ES-I3 (cell line): ENCODE measurements around the gene SHQ1.

Experiments used
- H3K36me3 ChIP-seq: 2 replicates; pipeline ENCODE4 v1.6.1; 2013; ENCODE audit warnings: mild to moderate bottlenecking, low read length, control low read depth, moderate library complexity; ENCODE audit not compliant: insufficient read depth
- H3K4me1 ChIP-seq: 2 replicates; pipeline ENCODE4 v1.6.1; 2013; ENCODE audit warnings: mild to moderate bottlenecking, control low read depth, low read length; ENCODE audit not compliant: insufficient read depth
- H3K9ac ChIP-seq: 2 replicates; pipeline ENCODE4 v1.6.1; 2013; ENCODE audit warnings: low read depth, mild to moderate bottlenecking, low read length, moderate library complexity
- H3K9me3 ChIP-seq: 2 replicates; pipeline ENCODE4 v1.6.1; 2013; ENCODE audit warnings: mild to moderate bottlenecking, low read length, moderate library complexity; ENCODE audit not compliant: control insufficient read depth, insufficient read depth

SHQ1 gene

DNA sequence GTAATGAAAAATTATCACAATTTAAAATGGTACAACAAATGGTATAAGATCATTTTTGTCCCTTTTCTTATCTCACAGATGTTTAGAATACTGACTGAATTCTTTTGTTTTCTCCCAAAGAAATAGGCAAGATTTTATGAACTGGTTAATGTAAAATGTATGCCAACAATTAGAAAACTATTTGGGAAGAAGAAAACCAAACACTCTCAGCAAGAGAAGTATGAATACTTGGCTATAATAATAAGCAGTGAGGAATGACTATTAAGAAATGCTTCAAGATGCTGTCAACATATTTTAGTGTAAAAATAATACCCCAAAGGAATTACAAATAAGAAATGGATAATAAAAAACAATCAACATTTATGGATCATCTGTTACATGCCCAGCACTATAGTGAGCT lies 18.5 kb downstream of the SHQ1 start:
- H3K9ac ChIP-seq: no peak overlapping the region
- no peaks in the 10 kb centered on the region for H3K36me3 ChIP-seq
- H3K4me1 ChIP-seq: no peaks in the 10 kb centered on the region
- no peaks in the 10 kb centered on the region for H3K9me3 ChIP-seq

DNA sequence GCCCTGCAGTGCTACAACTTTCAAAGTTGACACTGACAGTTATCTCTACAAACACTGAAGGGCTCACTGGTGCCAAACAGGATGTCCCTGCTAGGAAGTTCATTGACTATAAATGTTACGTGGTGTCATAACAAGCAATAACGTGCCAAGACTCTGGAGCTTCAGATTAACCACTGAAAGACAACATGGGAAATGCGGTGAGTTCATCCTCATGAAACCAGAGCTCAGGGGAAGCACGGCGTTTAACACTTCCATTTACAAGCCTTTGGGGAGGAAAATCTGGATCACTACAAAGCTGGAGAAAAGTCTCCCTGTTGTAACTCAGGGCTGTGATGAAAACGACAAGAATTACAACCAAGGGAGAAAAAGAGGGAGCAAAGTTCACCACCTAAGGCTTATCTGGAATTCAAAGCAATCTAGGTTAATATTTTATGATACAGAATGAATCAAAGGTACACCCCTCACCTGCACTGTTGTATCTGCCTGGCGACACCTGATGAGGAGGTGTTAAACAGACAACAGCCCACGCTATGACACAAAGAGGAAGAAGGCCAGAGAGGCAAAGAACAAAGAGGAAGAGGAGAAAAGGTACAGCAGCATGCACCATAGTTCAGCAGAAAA lies 27.0 kb downstream of the SHQ1 start:
- Histone ChIP-seq H3K4me1 (peaks cover 5% of the 10 kb centered on the region), H3K36me3 (no peaks in the 10 kb centered on the region), H3K9me3 (no peaks in the 10 kb centered on the region), H3K9ac (no peak overlapping the region)

DNA sequence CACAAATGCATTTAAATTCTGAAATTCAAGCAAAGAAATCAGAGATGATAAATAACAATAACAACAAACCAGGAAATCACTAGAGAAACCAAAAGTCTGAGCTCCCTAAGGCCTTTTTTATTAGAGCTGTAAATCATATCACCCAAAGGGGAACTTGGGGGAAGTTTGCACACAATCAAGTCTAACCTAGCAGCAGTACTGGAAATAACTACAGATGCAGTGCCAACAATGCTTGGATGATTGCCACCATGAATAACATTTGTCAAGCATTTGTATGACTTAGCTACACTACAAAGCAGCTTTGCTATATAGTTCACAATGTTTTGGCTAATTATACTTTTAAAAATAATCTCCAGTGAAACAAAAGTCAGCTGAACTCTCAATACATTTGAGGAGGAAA lies 27.8 kb downstream of the SHQ1 start:
- Histone ChIP-seq H3K9ac (no peak overlapping the region), H3K9me3 (no peaks in the 10 kb centered on the region), H3K36me3 (no peaks in the 10 kb centered on the region), H3K4me1 (peaks cover 5% of the 10 kb centered on the region)

DNA sequence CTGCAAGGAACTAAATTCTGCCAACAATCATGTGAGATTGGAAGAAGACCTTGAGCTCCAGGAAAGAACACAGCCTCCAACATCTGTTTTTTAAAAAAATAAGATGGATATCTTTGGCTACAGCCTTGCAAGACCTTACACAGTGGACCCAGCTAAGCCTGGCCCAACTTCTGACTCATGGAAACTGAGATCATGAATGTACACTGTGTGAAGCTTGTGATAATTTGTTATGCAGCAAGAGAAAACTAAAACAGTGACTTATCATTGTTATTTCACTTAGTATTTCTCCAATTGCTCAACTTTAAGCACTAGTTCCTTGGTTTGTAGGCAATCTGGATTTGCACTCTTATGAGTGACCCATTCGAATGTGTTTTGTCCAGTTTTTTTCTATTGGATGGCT lies 29.3 kb downstream of the SHQ1 start:
- peaks cover 5% of the 10 kb centered on the region for H3K4me1 ChIP-seq
- H3K9me3 ChIP-seq: no peaks in the 10 kb centered on the region
- no peaks in the 10 kb centered on the region for H3K36me3 ChIP-seq
- no peak overlapping the region for H3K9ac ChIP-seq

DNA sequence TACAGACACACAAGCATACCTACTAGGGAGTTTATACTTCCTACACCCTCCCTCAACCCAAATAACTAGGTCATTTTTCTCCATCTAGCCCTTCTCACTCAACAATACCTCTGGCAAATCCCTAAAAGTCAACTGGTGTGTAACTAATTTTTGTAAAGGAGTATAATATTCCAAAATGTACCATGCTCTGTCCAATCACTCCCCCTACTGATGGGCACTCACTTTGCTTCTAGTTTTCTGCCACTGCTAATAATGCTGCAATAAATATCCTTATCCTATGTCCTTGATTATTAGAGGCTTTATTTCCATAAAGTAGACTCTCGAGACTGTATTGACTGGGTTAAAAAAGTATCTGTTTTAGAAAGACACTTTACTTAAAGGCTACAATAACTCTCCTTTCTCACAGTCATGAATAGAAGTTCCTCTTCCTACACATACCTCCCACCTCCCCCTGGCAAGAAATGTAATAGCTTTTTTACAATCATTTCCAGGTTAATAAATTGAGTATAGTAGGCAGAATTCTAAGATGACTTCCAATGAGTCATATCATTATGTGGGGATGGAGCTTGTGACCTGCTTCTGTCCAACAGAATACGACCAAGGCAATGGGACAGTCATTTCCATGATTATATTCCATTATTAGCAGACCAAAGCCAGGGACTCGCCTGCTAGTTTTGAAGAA lies 30.0 kb downstream of the SHQ1 start:
- peaks cover 5% of the 10 kb centered on the region for H3K4me1 ChIP-seq
- H3K9ac ChIP-seq: no peak overlapping the region
- H3K36me3 ChIP-seq: no peaks in the 10 kb centered on the region
- no peaks in the 10 kb centered on the region for H3K9me3 ChIP-seq

DNA sequence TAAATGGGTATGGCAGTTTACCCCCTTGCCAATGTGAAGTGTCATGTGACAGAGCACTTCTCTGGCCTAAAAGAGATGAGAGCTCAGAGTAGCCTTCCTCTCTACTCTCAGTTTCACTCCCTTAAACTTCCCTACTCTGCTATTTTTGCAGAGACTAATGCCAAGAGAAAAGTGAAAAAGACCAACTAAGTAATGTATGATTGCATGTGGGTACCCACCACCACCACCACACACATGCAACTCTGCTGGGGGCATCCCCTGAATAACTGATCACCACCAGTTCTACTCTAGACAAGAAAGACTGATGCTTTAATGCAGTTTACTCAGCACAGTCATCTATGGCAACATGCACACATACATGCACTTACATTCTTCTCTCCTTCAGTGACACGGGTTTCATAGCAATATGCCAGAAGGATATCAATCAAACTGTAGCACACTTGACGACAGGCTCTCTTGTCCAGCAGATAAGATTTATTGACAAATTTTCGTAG lies 31.3 kb downstream of the SHQ1 start:
- Histone ChIP-seq H3K4me1 (peaks cover 9% of the 10 kb centered on the region), H3K9ac (no peak overlapping the region), H3K36me3 (no peaks in the 10 kb centered on the region), H3K9me3 (no peaks in the 10 kb centered on the region)

DNA sequence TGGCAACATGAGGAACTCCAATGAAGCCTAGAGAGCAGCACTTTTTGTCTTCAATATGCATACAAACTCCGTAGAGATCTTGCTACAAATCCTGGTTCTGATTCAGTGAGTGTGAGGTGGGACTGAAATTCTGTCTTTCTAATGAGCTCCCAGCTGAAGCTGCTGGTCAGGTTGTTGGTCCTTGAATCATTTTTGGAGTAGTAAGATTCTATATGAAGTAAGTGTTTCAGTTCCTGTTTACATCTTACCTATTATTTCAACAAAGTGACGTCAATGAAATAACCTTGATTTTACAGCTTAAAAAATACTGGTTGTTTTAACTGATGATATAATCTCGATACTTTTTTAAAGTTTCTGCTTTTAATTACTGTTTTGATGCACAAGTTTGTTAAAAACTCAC lies 33.9 kb downstream of the SHQ1 start:
- H3K9ac ChIP-seq: no peak overlapping the region
- no peaks in the 10 kb centered on the region for H3K36me3 ChIP-seq
- H3K9me3 ChIP-seq: no peaks in the 10 kb centered on the region
- peaks cover 31% of the 10 kb centered on the region for H3K4me1 ChIP-seq

DNA sequence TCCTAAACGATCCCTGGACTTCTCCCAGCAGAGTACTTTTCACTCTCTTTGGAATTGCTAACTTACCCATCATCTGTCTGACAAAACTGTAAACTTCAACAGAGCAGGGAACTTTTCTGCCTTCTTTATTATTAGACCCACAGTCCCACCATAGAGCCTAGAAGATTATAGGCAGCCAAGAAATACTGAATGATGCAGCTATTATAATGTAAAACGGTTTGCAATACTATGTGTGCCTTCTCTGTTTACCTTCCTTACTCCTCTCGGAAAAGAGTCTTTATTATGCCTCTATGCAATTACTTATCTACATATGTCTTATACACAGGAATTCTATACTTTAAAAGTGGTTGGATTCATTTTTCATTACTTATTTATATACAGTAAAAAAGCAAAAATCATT lies 36.0 kb downstream of the SHQ1 start:
- peaks cover 31% of the 10 kb centered on the region for H3K4me1 ChIP-seq
- H3K36me3 ChIP-seq: no peaks in the 10 kb centered on the region

DNA sequence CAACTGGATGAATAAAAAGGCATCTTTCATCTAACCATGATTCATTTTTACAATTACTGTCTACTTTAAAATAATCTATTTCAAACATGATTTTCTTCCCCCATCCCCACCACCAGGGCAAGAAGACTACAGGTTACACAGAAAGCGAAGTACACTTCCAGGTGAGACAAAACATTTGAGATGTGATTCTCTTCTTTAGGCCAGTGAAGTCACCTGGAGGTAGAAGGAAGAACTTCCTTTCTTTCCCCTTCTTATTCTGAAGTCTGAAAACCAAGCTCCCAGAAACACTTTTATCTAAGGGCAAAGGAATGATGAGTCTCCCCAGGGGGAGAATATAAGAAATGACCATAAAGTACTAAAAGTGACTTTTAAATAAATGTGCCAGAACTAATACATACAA lies 36.7 kb downstream of the SHQ1 start:
- H3K36me3 ChIP-seq: no peaks in the 10 kb centered on the region
- peaks cover 33% of the 10 kb centered on the region for H3K4me1 ChIP-seq
- H3K9me3 ChIP-seq: no peaks in the 10 kb centered on the region
- no peak overlapping the region for H3K9ac ChIP-seq

More for the DNA sequence above, 36.0 kb downstream of the SHQ1 start:
- Histone ChIP-seq H3K9ac (no peak overlapping the region), H3K9me3 (no peaks in the 10 kb centered on the region)

DNA sequence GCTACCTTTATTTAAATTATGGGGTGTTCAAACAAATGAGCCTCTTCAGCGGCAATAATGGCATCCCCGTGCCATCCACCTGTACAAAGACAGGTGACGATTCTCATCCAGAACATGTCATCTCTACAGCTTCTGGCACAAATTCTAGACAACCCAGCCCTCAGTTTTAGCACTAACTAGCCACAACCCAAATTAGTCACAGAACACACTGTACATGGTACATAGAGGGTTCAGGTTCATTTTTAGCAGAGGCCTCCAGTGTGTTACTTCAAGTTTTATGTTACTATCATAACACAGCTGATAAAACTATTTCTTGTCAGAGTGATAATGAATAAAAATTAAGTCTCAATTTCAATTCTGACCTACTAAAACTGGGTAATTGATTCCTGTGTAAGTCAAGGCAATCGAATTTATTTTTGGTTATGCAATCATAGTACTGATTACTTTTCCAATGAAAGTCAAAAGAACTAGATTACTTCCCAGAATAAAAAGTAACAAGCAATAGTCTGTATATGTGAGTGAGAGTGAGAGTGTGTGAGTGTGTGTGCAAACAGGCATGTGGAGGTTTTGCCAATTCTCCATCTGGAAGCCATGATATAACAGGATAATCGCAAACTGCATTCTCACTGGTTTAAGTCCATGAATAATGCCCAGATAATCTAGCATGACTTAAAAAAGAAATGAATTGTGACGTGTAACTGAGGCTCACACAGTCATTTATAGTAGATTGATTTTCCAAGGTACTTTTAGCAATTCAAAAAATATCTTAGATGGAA lies 37.4 kb downstream of the SHQ1 start:
- peaks cover 35% of the 10 kb centered on the region for H3K4me1 ChIP-seq
- no peak overlapping the region for H3K9ac ChIP-seq
- no peaks in the 10 kb centered on the region for H3K9me3 ChIP-seq
- no peaks in the 10 kb centered on the region for H3K36me3 ChIP-seq

DNA sequence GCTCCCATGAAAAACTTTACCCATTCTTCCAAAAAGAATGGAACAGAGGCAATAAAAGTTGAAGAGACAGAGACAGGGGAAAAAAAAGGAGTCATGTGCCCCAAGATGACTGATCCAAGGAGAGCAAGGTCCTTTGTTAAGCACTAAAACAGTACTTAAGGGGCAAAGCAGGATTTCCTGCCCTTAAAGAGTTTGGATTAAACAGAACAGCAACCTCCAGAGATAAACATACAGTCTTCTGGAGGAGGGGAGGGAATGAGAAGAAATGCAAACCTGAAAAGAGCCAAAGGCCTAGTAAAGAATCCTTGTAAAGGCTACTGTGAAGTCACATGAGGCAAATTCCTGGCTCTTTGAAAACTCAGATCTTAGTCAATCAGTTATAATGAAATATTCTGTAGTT lies 38.2 kb downstream of the SHQ1 start:
- H3K4me1 ChIP-seq: peaks cover 35% of the 10 kb centered on the region
- no peaks in the 10 kb centered on the region for H3K36me3 ChIP-seq
- H3K9ac ChIP-seq: no peak overlapping the region; the same call in 1 of the 2 replicates
- H3K9me3 ChIP-seq: no peaks in the 10 kb centered on the region

DNA sequence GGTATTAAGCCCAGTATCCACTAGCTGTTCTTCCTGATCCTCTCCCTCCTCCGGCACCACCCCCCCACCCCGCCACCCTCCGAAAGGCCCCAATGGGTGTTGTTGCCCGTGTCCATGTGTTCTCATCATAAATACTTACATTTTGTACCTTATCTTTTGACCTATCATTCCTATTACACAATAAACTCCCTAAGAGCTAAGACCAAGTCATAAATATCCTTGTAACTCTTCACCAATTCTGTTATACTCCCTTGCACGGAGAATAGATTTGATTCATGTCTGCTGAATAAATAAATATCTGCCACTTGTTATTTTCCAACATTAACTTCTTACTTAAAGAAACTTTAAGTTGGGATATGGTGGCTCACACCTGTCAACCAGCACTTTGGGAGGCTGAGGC lies 43.9 kb downstream of the SHQ1 start:
- Histone ChIP-seq H3K4me1 (0 out of 2 replicates have a peak, but pooled peaks cover 6% of the 10 kb centered on the region), H3K9me3 (no peaks in the 10 kb centered on the region), H3K36me3 (no peaks in the 10 kb centered on the region), H3K9ac (no peak overlapping the region)

DNA sequence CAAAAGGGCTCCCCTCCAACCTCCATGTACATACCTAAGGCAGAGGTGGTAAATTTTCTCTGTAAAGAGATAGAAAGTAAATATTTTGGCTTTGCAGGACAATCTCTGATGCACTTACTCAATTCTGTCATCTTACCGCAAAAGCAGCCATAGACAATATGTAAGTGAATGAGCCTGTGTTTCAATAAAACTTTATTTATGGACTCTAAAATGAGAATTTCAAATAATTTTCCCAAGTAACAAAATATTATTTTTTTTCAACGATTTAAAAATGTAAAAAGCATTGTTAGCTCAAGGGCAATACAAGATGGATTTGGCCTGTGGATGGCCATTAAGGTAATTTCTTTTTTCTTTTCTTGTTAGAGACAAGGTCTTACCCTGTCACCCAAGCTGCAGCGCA lies 44.7 kb downstream of the SHQ1 start:
- H3K36me3 ChIP-seq: no peaks in the 10 kb centered on the region

DNA sequence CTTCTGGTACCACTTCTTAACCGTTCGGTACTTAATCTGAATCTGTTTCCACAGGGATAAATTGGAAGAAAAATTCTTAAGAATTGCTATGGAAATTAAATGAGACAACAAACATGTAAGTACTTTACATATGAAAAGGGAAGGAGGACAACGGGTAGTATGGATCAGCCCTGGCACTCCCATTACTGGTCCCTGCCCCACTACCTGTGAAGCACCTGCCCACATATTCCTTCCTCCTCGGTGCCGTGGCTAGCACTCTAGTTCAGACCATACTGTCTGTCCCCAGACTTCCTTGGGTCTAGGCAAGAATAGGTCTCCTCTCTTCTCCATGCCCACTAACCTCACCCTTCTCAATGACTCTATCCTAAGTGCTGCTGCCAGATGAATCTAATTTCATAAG lies 46.2 kb downstream of the SHQ1 start:
- Histone ChIP-seq H3K9ac (no peak overlapping the region), H3K36me3 (no peaks in the 10 kb centered on the region), H3K9me3 (no peaks in the 10 kb centered on the region), H3K4me1 (peaks cover 18% of the 10 kb centered on the region; the same call in 1 of the 2 replicates)

More for the DNA sequence above, 44.7 kb downstream of the SHQ1 start:
- peaks cover 8% of the 10 kb centered on the region; the same call in 1 of the 2 replicates for H3K4me1 ChIP-seq
- H3K9me3 ChIP-seq: no peaks in the 10 kb centered on the region
- no peak overlapping the region for H3K9ac ChIP-seq
